PC-3 (cell line): ENCODE results near the gene SLC8A3. TPM values are rescaled to one million over a fixed set of nuclear protein-coding genes. Genes with fewer than 3 reads are reported as not detected.

Experiments used
- ATAC-seq: fragments of 200-7000 bp; cut with Tn5 transposase; 2 replicates; pipeline ENCODE4 v1.9.1; 2020; ENCODE audit warnings: mild to moderate bottlenecking, moderate library complexity
- BruUV-seq: library from RNA; stranded (reverse); fragments of 400-500 nt; replicated peaks from 2 replicates; lab custom pipeline; 2021; lab: Mats Ljungman, UMichigan
- CTCF ChIA-PET: fragments of 300-600 bp; sonication (Branson Sonifier 250); formaldehyde crosslinking; loops from one replicate; lab custom pipeline; 2022; ENCODE audit warnings: antibody characterized with exemption; lab: Charles Lee
- POLR2A ChIA-PET: fragments of 300-600 bp; sonication (Branson Sonifier 250); formaldehyde crosslinking; loops from one replicate; lab custom pipeline; 2022; ENCODE audit warnings: antibody characterized with exemption; ENCODE audit not compliant: unreplicated experiment; lab: Charles Lee
- DNase-seq: peaks from one replicate; pipeline ENCODE4 v3.0.0-alpha.2; 2015
- H2AFZ ChIP-seq: fragments of 300-600 bp; sonication (generic); 2 replicates; pipeline ENCODE4 v1.6.0; 2016; ENCODE audit warnings: antibody characterized with exemption, low read length
- H3F3A ChIP-seq: fragments of 300-600 bp; sonication (generic); one replicate; pipeline ENCODE4 v1.6.0; 2017; ENCODE audit warnings: antibody characterized with exemption, low read length, control low read depth, mild to moderate bottlenecking; ENCODE audit not compliant: unreplicated experiment
- H3K27ac ChIP-seq: fragments of 300-600 bp; sonication (generic); 2 replicates; pipeline ENCODE4 v1.5.1; 2016; ENCODE audit warnings: mild to moderate bottlenecking, low read length
- H3K27me3 ChIP-seq: fragments of 300-600 bp; sonication (generic); 2 replicates; pipeline ENCODE4 v1.6.1; 2016; ENCODE audit warnings: low read length, mixed read lengths
- H3K36me3 ChIP-seq: fragments of 300-600 bp; sonication (generic); 2 replicates; pipeline ENCODE4 v1.6.1; 2016; ENCODE audit warnings: low read depth, mixed run types, low read length, mixed read lengths
- H3K4me1 ChIP-seq: fragments of 300-600 bp; sonication (generic); 2 replicates; pipeline ENCODE4 v1.5.1; 2016; ENCODE audit warnings: low read length; ENCODE audit not compliant: insufficient read depth
- H3K4me2 ChIP-seq: fragments of 300-600 bp; sonication (generic); 2 replicates; pipeline ENCODE4 v1.6.0; 2016; ENCODE audit warnings: low read length
- H3K4me3 ChIP-seq: fragments of 300-600 bp; sonication (generic); 2 replicates; pipeline ENCODE4 v1.5.1; 2016; ENCODE audit warnings: mild to moderate bottlenecking, low read length, mixed read lengths
- H3K79me2 ChIP-seq: fragments of 300-600 bp; sonication (generic); 2 replicates; pipeline ENCODE4 v1.6.1; 2017; ENCODE audit warnings: low read length, mixed read lengths
- H3K9ac ChIP-seq: fragments of 300-600 bp; sonication (generic); 2 replicates; pipeline ENCODE4 v1.6.0; 2016; ENCODE audit warnings: mild to moderate bottlenecking, low read length
- H3K9me2 ChIP-seq: fragments of 300-600 bp; sonication (generic); replicated peaks from 2 replicates; pipeline ENCODE4 v1.6.1; 2016; ENCODE audit warnings: mixed run types, low read length, mixed read lengths
- H3K9me3 ChIP-seq: fragments of 300-600 bp; sonication (generic); 2 replicates; pipeline ENCODE4 v1.6.1; 2016; ENCODE audit warnings: low read length, mixed read lengths
- H4K20me1 ChIP-seq: fragments of 300-600 bp; sonication (generic); 2 replicates; pipeline ENCODE4 v1.6.1; 2016; ENCODE audit warnings: low read length, mixed read lengths
- CTCF ChIP-seq: fragments of 300-600 bp; sonication (generic); conservative IDR thresholded peaks from 2 replicates; pipeline ENCODE4 v1.5.1; 2017; ENCODE audit warnings: antibody characterized with exemption, low read depth, mild to moderate bottlenecking, low read length
- EZH2 ChIP-seq: fragments of 300-600 bp; sonication (generic); IDR thresholded peaks from one replicate; pipeline ENCODE4 v1.6.1; 2017; ENCODE audit warnings: antibody characterized with exemption, mild to moderate bottlenecking, low read length; ENCODE audit not compliant: unreplicated experiment
- EZH2phosphoT487 ChIP-seq: fragments of 300-600 bp; sonication (generic); IDR thresholded peaks from 2 replicates; pipeline ENCODE4 v1.6.1; 2018; ENCODE audit warnings: mild to moderate bottlenecking, antibody characterized with exemption, low read length, borderline replicate concordance
- intact Hi-C: fragments of 100-400 bp; cut with micrococcal nuclease; formaldehyde crosslinking; loops from 2 replicates; pipeline ENCODE4 v1.9.0; 2023
- total RNA-seq: library from RNA; depleted of rRNA; stranded (reverse); fragments of >200 nt; gene quantifications from 2 replicates; pipeline ENCODE4 v1.2.3, GENCODE V29; 2014

The SLC8A3 gene
- total RNA-seq, 1 experiment from 2014 or later = not detected

DNA sequence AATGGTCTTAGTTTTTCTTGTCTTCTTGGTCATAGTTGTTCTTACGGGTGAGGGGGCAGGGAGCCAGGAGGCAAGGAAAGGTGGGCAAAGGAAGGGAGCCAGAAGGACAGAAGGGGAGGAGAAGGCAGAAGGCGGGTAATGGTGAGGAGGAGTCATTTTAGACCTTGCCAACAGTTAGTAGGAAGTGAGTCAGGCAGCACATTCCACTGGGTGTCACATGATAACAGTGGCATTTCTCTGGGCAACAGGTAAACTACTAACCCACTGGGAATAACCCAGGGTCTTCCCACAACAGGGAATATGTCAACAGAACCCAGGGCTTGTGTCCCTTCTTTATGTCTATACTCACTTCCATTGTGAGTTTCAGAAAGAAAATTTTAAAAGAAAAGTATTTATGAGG lies 127.6 kb downstream of the SLC8A3 start:
- TF ChIP-seq EZH2 = no peak
- TF ChIP-seq EZH2phosphoT487 = no peak
- TF ChIP-seq CTCF = no peak
- Histone ChIP-seq H3K36me3 (no peaks in the 10 kb centered on the region), H3K4me2 (no peak overlapping the region), H2AFZ (no peak overlapping the region), H3K79me2 (no peaks in the 10 kb centered on the region), H4K20me1 (no peaks in the 10 kb centered on the region), H3K4me1 (peaks cover 10% of the 10 kb centered on the region), H3K27ac (no peak overlapping the region), H3K9me2 (no peaks in the 10 kb centered on the region), H3K9me3 (no peaks in the 10 kb centered on the region), H3K9ac (no peak overlapping the region), H3K4me3 (no peak overlapping the region), H3F3A (no peaks in the 10 kb centered on the region), H3K27me3 (peaks cover 43% of the 10 kb centered on the region)
- no TSS peak for BruUV-seq
- peak; percentile 94 for ATAC-seq
- intact Hi-C loops = no loop called here
- peak; percentile 56 for DNase-seq
- POLR2A ChIA-PET = no interaction called here
- CTCF ChIA-PET = no interaction called here

DNA sequence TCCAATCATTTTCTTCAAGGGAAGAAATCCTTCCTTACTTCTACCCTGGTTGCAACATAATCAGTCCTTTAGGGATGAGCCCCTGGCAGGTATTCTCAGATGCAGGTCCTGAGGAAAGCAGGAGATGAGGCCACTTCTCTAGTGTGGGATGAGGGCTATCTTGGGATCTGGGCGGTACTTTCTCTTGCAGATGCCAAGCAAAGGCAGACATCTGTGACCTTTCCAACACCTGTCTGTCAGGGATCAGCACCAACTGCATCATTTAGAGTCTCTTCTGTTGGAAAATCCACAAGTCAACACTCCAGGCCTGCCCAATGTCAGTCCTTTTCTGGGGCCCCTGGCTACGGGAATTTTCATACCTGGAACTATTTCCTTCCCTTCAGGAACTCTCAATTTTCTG lies 129.2 kb downstream of the SLC8A3 start:
- POLR2A ChIA-PET = no interaction called here
- H3K4me2 ChIP-seq = no peak overlapping the region
- H4K20me1 ChIP-seq = no peaks in the 10 kb centered on the region
- H3K9me2 ChIP-seq = no peaks in the 10 kb centered on the region
- H3K36me3 ChIP-seq = no peaks in the 10 kb centered on the region
- H3K27ac ChIP-seq = no peak overlapping the region
- peaks cover 52% of the 10 kb centered on the region for H3K27me3 ChIP-seq
- intact Hi-C loops = no loop called here
- no peak overlapping the region for H3K4me3 ChIP-seq
- CTCF ChIA-PET = no interaction called here
- peaks cover 10% of the 10 kb centered on the region for H3K4me1 ChIP-seq
- no peak overlapping the region for H3K9ac ChIP-seq
- DNase-seq (no peak), ATAC-seq (no peak)
- TF ChIP-seq EZH2phosphoT487 (no peak), CTCF (no peak), EZH2 (no peak)
- no peak overlapping the region for H2AFZ ChIP-seq
- H3K9me3 ChIP-seq = no peaks in the 10 kb centered on the region
- no TSS peak for BruUV-seq
- H3F3A ChIP-seq = no peaks in the 10 kb centered on the region
- no peaks in the 10 kb centered on the region for H3K79me2 ChIP-seq

- DNase-seq = no peak
- H4K20me1 ChIP-seq = no peaks in the 10 kb centered on the region
- no peaks in the 10 kb centered on the region for H3K79me2 ChIP-seq
- peaks cover 40% of the 10 kb centered on the region for H3K27me3 ChIP-seq
- no peak overlapping the region for H2AFZ ChIP-seq
- H3K9ac ChIP-seq = no peak overlapping the region
- no peaks in the 10 kb centered on the region for H3F3A ChIP-seq
- no peak overlapping the region for H3K27ac ChIP-seq
- ChIA-PET POLR2A (no interaction called here), CTCF (no interaction called here)
- no TSS peak for BruUV-seq
- no peak for TF ChIP-seq EZH2phosphoT487
- no peak for TF ChIP-seq EZH2
- no peak for TF ChIP-seq CTCF
- H3K9me2 ChIP-seq = no peaks in the 10 kb centered on the region
- H3K4me3 ChIP-seq = no peak overlapping the region
- H3K9me3 ChIP-seq = no peaks in the 10 kb centered on the region
- H3K4me2 ChIP-seq = no peak overlapping the region
- peaks cover 10% of the 10 kb centered on the region for H3K4me1 ChIP-seq
- H3K36me3 ChIP-seq = no peaks in the 10 kb centered on the region
- no peak for ATAC-seq
- intact Hi-C loops = no loop called here
Observed at GRCh38 chr14:70057519-70058136, 131.1 kb downstream of the SLC8A3 start.
